ENCODE data around the gene PIEZO1.

DNA sequence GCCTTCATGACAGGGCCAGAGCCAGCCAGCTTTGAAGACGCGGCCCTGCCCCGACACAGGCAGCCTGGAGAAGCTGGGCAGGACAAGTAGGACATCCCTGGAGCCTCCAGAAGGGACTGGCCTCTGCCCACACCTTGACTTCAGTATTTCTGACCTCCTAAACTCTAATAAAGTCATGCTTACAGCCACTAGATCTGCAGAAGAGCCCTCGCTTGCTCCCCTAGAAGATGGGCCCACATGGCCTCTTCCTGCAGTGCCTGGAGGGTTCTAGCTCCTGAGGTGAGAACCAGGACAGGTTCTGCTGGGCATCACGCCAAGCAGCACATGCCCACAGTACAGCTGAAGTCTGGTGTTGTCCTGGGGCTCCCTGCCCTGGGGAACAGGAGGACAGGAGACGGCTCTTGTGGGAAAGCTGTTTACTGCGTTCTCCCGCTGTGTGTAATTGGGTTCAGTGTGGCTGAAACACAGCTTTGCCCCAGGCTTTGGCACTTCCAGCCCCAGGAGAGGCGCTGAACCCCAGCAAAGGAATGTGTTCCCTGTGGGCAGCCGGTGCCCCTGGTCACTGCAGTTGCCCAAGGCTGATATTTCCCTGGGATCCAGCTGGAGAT lies 24.2 kb upstream of the PIEZO1 start:
- TF ChIP-seq, protein P1, sequence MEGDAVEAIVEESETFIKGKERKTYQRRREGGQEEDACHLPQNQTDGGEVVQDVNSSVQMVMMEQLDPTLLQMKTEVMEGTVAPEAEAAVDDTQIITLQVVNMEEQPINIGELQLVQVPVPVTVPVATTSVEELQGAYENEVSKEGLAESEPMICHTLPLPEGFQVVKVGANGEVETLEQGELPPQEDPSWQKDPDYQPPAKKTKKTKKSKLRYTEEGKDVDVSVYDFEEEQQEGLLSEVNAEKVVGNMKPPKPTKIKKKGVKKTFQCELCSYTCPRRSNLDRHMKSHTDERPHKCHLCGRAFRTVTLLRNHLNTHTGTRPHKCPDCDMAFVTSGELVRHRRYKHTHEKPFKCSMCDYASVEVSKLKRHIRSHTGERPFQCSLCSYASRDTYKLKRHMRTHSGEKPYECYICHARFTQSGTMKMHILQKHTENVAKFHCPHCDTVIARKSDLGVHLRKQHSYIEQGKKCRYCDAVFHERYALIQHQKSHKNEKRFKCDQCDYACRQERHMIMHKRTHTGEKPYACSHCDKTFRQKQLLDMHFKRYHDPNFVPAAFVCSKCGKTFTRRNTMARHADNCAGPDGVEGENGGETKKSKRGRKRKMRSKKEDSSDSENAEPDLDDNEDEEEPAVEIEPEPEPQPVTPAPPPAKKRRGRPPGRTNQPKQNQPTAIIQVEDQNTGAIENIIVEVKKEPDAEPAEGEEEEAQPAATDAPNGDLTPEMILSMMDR (IDR thresholded peaks at IDR 0.05): no peak
- no peak for TF ChIP-seq POLR2A (IDR thresholded peaks at IDR 0.05)
